ENCODE results near the gene GAMT.

GAMT gene

DNA sequence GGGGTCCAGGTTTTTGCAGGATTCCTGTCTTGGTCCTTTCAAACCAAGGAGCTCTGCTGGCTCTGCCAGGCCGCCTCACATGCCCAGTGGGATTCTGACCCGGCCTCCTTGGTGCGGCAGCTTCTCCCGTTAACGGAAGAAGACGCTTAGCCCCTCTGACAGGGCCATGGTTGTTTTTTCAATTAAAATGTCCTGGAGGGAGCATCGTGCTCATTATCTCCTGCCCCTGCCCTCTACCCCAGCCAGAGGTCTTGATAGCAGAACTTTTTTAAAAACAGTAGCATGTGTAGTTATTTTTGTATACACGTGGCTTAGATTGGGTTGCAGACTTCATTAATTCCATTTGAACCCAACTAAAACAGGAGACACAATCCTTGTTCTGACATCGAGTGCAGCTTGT, 25.4 kb upstream of the GAMT start:
- Histone ChIP-seq H3K27me3 (no peaks in the 10 kb centered on the region), H3K4me1 (peaks cover 82% of the 10 kb centered on the region), H4K20me1 (peaks cover 99% of the 10 kb centered on the region), H3K9me3 (no peaks in the 10 kb centered on the region), H3K36me3 (peaks cover 78% of the 10 kb centered on the region), H3K4me2 (peak overlapping the region; percentile 94), H3K9ac (peak overlapping the region; percentile 63; the same call in 1 of the 2 replicates), H3K4me3 (no peak overlapping the region), H3K27ac (peak overlapping the region; percentile 58)
- TF ChIP-seq Cebpa-rat (IDR thresholded peaks at IDR 0.05) = no peak

DNA sequence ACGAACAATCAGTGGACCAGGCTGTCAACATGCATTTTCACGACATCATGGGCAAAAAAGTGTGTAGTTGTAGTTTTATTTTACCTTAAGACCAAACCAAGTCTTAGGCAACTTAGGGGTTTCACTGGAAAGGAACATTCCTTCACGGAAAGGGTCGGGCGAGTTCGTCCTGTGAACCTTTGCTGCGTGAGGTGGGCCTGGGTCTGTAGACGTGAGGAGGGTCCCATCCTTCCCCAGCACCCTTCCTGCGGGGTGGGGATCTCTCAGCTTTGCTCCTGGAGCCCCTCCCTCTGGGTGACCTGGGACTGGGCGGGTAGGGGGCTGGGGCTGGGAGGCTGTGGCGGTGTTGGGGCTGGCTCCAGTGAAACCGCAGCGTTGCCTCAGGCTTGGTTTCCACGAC, 24.6 kb upstream of the GAMT start:
- H3K9ac ChIP-seq = peak overlapping the region; percentile 63
- peaks cover 89% of the 10 kb centered on the region for H3K4me1 ChIP-seq
- TF ChIP-seq Cebpa-rat (IDR thresholded peaks at IDR 0.05) = no peak
- no peaks in the 10 kb centered on the region for H3K9me3 ChIP-seq
- peaks cover 78% of the 10 kb centered on the region for H3K36me3 ChIP-seq
- H4K20me1 ChIP-seq = peaks cover 99% of the 10 kb centered on the region
- peak overlapping the region; percentile 94 for H3K4me2 ChIP-seq
- H3K4me3 ChIP-seq = no peak overlapping the region
- H3K27me3 ChIP-seq = no peaks in the 10 kb centered on the region
- H3K27ac ChIP-seq = peak overlapping the region; percentile 47; the same call in 1 of the 2 replicates

DNA sequence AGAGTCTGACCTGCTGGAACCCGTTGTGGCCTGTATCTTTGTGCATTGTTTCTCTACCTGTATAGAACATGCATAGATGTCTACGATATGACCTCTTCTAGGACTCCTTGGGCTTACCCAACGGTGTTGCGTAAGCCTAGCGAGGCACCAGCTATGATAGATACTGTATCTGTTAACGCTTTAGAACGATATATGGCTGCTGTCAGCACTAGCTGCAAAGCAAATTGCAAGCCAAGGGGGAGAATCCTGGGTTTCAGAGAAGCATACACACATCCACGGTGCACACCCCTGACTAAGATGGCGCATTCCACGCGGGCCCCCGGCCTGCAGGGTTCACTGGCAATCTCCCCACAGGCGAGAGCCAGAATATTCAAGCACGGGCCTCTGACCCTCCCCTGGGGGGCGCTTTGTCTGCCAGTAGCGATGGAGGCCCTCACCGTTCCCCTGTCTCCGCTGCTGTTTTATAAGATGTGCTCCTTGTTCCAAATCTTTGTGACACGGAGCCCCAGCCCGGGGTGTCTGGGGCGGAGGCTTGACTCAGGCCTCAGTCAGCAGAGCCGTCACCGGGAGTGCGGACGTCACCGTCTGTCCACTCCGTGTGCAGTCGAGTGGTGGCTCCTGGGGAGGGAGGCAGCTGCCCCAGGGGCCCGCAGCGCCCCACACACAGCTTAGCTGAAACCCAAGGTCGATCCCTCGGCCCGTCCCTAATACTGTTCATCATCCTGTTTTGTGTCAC, 23.9 kb upstream of the GAMT start:
- Histone ChIP-seq H3K9ac (peak overlapping the region; percentile 63), H3K36me3 (peaks cover 78% of the 10 kb centered on the region), H3K4me3 (no peak overlapping the region), H3K4me2 (peak overlapping the region; percentile 94), H3K27ac (no peak overlapping the region), H3K9me3 (no peaks in the 10 kb centered on the region), H3K4me1 (peaks cover 89% of the 10 kb centered on the region), H3K27me3 (no peaks in the 10 kb centered on the region), H4K20me1 (peaks cover 100% of the 10 kb centered on the region)
- TF ChIP-seq Cebpa-rat (IDR thresholded peaks at IDR 0.05) = peak; percentile 79

DNA sequence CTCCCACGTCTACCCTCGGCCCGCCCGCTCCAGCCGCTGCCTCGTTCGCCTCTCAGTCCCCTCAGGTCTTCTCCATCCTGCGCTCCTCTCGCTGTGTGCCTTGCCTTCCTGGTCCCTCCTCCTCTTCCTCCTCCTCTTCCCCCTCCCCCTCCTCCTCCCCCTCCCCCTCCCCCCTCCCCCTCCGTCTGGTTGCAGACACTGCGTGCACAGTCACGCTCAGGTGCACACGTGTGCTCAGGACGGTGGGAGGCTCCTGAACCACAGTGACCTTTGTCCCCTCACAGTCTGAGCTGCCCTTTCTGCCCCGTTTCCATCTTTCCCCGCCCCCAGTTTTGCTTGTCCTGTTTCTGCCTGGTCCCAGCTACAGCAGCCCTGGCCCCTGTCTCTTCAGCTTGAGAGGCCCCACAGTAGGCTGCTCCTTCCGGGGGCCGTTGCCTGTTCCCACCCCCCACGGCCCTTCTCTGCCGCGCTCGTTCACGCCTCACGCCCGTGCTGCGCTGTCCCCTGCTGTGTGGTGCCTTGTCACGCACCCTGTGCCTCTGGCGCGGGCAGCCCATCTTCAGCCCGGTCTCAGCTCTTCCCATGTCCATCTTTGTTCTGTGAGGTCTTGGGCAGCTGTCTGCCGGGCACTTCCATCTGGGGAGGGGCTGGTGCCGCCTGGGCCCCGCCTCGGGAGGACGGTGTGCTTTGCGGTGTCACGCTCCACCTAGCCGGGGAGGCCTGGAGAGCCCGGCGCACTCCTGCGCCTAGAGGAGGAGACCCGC, 23.0 kb upstream of the GAMT start:
- Histone ChIP-seq H3K36me3 (peaks cover 77% of the 10 kb centered on the region), H3K4me3 (no peak overlapping the region), H3K9me3 (no peaks in the 10 kb centered on the region), H4K20me1 (peaks cover 100% of the 10 kb centered on the region), H3K27me3 (no peaks in the 10 kb centered on the region), H3K4me2 (peak overlapping the region; percentile 94), H3K9ac (peak overlapping the region; percentile 48; the same call in 1 of the 2 replicates), H3K27ac (peak overlapping the region; percentile 41; the same call in 1 of the 2 replicates), H3K4me1 (peaks cover 82% of the 10 kb centered on the region)
- TF ChIP-seq Cebpa-rat (IDR thresholded peaks at IDR 0.05) = no peak

DNA sequence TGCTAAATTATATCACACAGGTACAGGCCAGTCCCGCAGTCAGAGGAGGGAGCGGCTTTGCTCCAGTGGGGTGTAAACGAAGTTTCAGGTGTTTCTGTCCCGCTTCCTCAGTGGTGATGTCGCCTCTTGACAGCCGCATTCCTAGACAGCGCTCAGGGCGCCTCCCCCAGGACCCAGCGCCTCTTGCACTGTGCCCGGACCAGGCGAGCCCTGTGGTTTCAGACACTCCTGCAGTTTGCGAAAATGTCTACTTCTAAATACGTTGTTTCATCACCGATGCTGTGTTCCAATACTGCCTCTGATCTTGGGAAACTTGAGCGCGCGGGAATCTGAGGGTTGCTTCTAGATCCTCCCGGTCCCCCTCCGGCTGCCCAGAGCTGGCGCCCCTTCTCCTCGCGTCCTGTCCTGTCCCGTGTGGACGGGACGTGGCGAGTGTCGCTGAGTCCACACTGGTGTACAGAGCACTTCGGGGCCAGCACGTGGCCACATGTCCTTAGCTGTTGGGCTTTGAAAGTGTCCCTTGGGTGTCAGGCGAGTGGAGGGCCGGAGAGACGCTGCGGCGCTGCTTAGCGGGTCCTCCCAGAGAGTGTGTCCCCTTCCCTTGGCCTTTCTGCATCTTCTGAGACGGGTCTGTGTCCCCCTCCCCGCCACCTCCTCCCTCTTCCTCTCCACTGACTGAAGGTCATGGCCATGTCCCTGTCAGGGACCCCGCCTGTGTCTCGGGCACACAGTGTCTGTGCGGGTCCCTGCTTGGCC, 22.3 kb upstream of the GAMT start:
- TF ChIP-seq Cebpa-rat (IDR thresholded peaks at IDR 0.05) = no peak
- Histone ChIP-seq H3K9ac (peak overlapping the region; percentile 48; the same call in 1 of the 2 replicates), H3K27me3 (no peaks in the 10 kb centered on the region), H3K36me3 (peaks cover 77% of the 10 kb centered on the region), H3K4me2 (peak overlapping the region; percentile 83), H3K4me1 (peaks cover 74% of the 10 kb centered on the region), H3K9me3 (no peaks in the 10 kb centered on the region), H4K20me1 (peaks cover 100% of the 10 kb centered on the region), H3K4me3 (no peak overlapping the region), H3K27ac (peak overlapping the region; percentile 41; the same call in 1 of the 2 replicates)

DNA sequence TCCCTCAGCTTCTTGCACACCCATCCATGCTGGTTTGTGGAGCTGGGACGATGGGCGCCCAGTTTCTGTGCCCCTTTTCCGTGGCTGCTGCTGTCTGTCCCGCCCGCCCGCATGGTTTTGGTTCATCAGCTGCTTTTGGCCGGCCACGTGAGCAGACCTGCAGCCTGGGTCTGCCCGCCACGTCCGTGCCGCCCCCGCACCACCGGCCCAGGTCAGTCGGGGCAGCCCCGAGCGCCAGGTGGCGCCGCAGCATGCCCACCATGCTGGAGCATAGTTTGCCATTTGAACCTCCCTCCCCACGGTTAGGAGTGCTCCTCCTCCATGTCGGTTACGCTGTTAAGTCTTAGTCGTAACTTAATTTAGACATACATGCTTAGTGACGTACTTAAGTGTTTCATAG, 21.6 kb upstream of the GAMT start:
- no peaks in the 10 kb centered on the region for H3K9me3 ChIP-seq
- no peak overlapping the region for H3K27ac ChIP-seq
- H3K27me3 ChIP-seq = no peaks in the 10 kb centered on the region
- no peak overlapping the region for H3K4me3 ChIP-seq
- TF ChIP-seq Cebpa-rat (IDR thresholded peaks at IDR 0.05) = no peak
- peak overlapping the region; percentile 48; the same call in 1 of the 2 replicates for H3K9ac ChIP-seq
- peaks cover 68% of the 10 kb centered on the region for H3K4me1 ChIP-seq
- H3K4me2 ChIP-seq = peak overlapping the region; percentile 83
- H3K36me3 ChIP-seq = peaks cover 78% of the 10 kb centered on the region
- peaks cover 100% of the 10 kb centered on the region for H4K20me1 ChIP-seq

DNA sequence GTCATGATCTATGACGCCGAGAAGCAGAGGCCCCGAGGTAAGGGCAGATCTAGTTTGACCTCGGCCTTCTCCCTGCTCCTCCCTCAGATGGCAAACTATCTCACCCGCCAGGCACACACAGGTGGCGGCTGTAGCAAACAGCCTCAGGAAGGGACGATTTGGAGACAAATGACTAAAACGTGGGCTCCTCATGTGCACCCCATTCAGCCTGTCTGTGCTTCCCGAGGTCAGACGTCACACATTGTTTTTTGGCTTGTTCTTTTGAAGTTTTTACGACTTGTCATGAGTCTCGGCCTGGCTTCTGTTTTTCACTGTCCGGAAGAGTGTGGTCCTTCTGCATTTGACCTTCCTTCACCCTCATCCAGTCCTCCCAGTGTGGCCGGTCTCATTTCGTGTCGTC, 21.0 kb upstream of the GAMT start:
- Histone ChIP-seq H3K4me2 (peak overlapping the region; percentile 83; the same call in 1 of the 2 replicates), H3K9ac (peak overlapping the region; percentile 35; the same call in 1 of the 2 replicates), H3K27ac (no peak overlapping the region), H3K9me3 (no peaks in the 10 kb centered on the region), H3K4me1 (peaks cover 62% of the 10 kb centered on the region), H3K36me3 (peaks cover 84% of the 10 kb centered on the region), H3K4me3 (no peak overlapping the region), H4K20me1 (peaks cover 100% of the 10 kb centered on the region), H3K27me3 (no peaks in the 10 kb centered on the region)
- TF ChIP-seq Cebpa-rat (IDR thresholded peaks at IDR 0.05) = no peak

DNA sequence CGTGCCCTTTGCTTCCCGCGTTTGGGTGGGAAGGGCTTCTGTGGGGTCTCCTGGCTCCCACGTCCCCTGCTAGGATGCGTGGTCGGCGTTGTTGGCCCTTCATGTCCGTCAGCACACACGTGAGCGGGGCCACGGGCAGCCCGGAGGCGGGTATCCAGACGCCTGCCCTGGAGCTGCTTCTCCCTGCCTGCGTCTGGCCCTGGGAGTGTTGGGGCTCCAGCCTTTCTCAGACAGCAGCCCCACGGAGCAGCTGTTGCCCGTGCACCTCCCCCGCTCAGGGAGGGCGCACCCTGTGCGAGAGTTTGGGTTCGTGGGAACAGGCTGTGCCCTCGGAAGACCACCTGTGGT, 20.6 kb upstream of the GAMT start:
- peaks cover 88% of the 10 kb centered on the region for H3K36me3 ChIP-seq
- H3K27ac ChIP-seq = no peak overlapping the region
- H3K4me2 ChIP-seq = no peak overlapping the region

DNA sequence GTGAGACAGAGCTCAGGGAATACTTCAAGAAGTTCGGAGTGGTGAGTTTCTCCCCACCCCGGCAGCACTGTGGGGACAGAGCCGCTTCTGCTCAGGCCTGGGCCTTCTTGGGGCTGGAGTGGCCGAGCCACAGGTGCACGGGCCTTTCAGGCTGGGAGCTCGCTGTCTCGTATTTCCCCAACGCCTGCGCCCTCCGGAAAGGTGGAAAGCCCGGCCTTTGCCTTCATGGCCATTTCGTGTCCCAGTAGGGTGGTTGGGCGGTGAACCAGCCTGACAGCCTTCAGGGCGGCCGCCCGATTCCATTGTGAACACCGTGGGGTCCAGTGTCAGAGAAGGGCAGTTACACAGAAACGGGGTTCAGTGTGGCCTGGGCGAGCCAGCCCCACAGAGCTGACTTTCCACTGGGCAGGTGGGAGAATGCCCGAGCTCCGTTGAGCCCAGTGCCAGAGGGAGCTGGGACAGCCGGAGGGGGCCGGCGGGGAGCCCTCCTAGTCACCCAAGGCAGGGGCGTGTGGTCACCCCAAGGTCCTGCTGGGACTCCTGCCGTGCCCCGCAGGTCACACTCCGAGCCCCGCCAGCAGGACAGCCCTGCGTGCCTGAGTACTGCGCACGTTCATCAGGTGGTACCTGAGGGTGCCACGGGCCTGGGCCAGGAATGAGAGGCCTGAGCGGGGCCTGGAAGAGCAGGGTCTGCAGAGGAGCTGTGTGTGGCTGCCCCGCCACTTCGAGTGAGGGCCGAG, 20.0 kb upstream of the GAMT start:
- Histone ChIP-seq H3K4me3 (no peak overlapping the region), H3K27ac (no peak overlapping the region), H3K4me2 (no peak overlapping the region), H3K36me3 (peaks cover 94% of the 10 kb centered on the region), H3K9ac (no peak overlapping the region), H3K4me1 (peaks cover 56% of the 10 kb centered on the region), H4K20me1 (peaks cover 100% of the 10 kb centered on the region), H3K9me3 (no peaks in the 10 kb centered on the region), H3K27me3 (no peaks in the 10 kb centered on the region)
- TF ChIP-seq Cebpa-rat (IDR thresholded peaks at IDR 0.05) = no peak

More for the DNA sequence above, 20.6 kb upstream of the GAMT start:
- H3K4me3 ChIP-seq = no peak overlapping the region
- peaks cover 100% of the 10 kb centered on the region for H4K20me1 ChIP-seq
- H3K9me3 ChIP-seq = no peaks in the 10 kb centered on the region
- no peak for TF ChIP-seq Cebpa-rat (IDR thresholded peaks at IDR 0.05)
- peak overlapping the region; percentile 35; the same call in 1 of the 2 replicates for H3K9ac ChIP-seq
- no peaks in the 10 kb centered on the region for H3K27me3 ChIP-seq
- peaks cover 58% of the 10 kb centered on the region for H3K4me1 ChIP-seq
